Posterior vena cava (tissue), 2 donors: ENCODE measurements around the gene PLB1. TPM values are rescaled to one million over a fixed set of nuclear protein-coding genes. Genes with fewer than 3 reads are reported as not detected.

Source experiments
- DNase-seq: peaks from one replicate; pipeline ENCODE4 v3.0.0-alpha.2; 2020; ENCODE audit warnings: low spot score
- intact Hi-C, 2 donors: fragments of 100-400 bp; cut with DNase I; formaldehyde crosslinking; loops; one replicate each; pipeline versions ENCODE4 v1.14.1 to v1.14.2; 2022 to 2023
- total RNA-seq, 2 donors: library from RNA; stranded (reverse); fragmentation: NEBNext Ultra II Directional; extraction: Animal tissue kit (Norgen Biotek cat#: 25700); gene quantifications; one replicate each; pipeline ENCODE4 v1.2.1, GENCODE V29; 2021
- donor health status: DM: yes; HTN: yes; CAD: no.
- donor health status: DM: yes; HTN: yes; CAD: no.

PLB1 gene
- total RNA-seq, 2 donors from 2014 or later: 3.2 to 9.5 TPM

GRCh38 chr2:28594332-28595108, 98.7 kb downstream of the PLB1 start:
- DNase-seq: peak; percentile 94
- intact Hi-C loops: loop anchor here (5.0 to 10.0 kb wide), 2 partner anchors 70 to 158 kb away; partner anchors contain the start of gene PPP1CB (in 1 of the 2)

GRCh38 chr2:28595323-28595722, 99.5 kb downstream of the PLB1 start:
- intact Hi-C loops: loop anchor here in 1 of 2 donors (10.0 kb wide), 1 partner anchor 69 kb away; no protein-coding TSS in a partner anchor
- no peak for DNase-seq

GRCh38 chr2:28598484-28598883, 102.6 kb downstream of the PLB1 start:
- DNase-seq: no peak
- intact Hi-C loops: loop anchor here in 1 of 2 donors (10.0 kb wide), 1 partner anchor 66 kb away; no protein-coding TSS in a partner anchor

GRCh38 chr2:28600181-28600580, 104.3 kb downstream of the PLB1 start:
- DNase-seq: no peak
- intact Hi-C loops: no loop called here

- intact Hi-C loops: no loop called here
- peak; percentile 82 for DNase-seq
These were observed 105.8 kb downstream of the PLB1 start for GRCh38 chr2:28601616-28602015.

- intact Hi-C loops: no loop called here
- DNase-seq: peak; percentile 72
These were observed 106.3 kb downstream of the PLB1 start for GRCh38 chr2:28602136-28602660.

- intact Hi-C loops: no loop called here
- peak; percentile 66 for DNase-seq
These were observed 107.1 kb downstream of the PLB1 start for GRCh38 chr2:28602751-28603639.

- DNase-seq: peak; percentile 62
These were observed 108.0 kb downstream of the PLB1 start for GRCh38 chr2:28603821-28604220.

GRCh38 chr2:28604284-28604843, 108.5 kb downstream of the PLB1 start:
- no peak for DNase-seq
- intact Hi-C loops: no loop called here

More at GRCh38 chr2:28603821-28604220, 108.0 kb downstream of the PLB1 start:
- intact Hi-C loops: no loop called here

GRCh38 chr2:28606986-28607441, 111.2 kb downstream of the PLB1 start:
- intact Hi-C loops: no loop called here
- DNase-seq: no peak

- DNase-seq: peak; percentile 42
- intact Hi-C loops: no loop called here
These were observed 112.1 kb downstream of the PLB1 start for GRCh38 chr2:28607730-28608499.

GRCh38 chr2:28608500-28609424, 112.9 kb downstream of the PLB1 start:
- no peak for DNase-seq
- intact Hi-C loops: no loop called here

- intact Hi-C loops: no loop called here
- peak; percentile 78 for DNase-seq
These were observed 114.8 kb downstream of the PLB1 start for GRCh38 chr2:28610583-28611201.

- no peak for DNase-seq
- intact Hi-C loops: no loop called here
These were observed 116.4 kb downstream of the PLB1 start for GRCh38 chr2:28612131-28612812.

GRCh38 chr2:28613186-28613585, 117.3 kb downstream of the PLB1 start:
- DNase-seq: peak; percentile 44
- intact Hi-C loops: no loop called here

GRCh38 chr2:28613633-28614501, 118.0 kb downstream of the PLB1 start:
- intact Hi-C loops: no loop called here
- DNase-seq: peak; percentile 41
